Stimulated activated CD4-positive, alpha-beta T cell treated with anti-CD3 and anti-CD28 coated beads, TNF-alpha, amount 100 ng/mL, for 1 hour (primary cell): ENCODE data around the gene PIGB.
"Not testable (repeated sequence)": the region's sequence is repeated elsewhere in the genome, so short reads cannot be mapped to it uniquely, and the experiment has no call there.

Source experiments
- DNase-seq, 3 donors: peaks; one replicate each; pipeline ENCODE4 v3.0.0-alpha.2; 2020; ENCODE audit warnings: low read depth in 3 of 3, low spot score in 1 of 3

Gene PIGB

GRCh38 chr15:55297315-55297714, 21.7 kb upstream of the PIGB start:
- DNase-seq, result no peak

DNA sequence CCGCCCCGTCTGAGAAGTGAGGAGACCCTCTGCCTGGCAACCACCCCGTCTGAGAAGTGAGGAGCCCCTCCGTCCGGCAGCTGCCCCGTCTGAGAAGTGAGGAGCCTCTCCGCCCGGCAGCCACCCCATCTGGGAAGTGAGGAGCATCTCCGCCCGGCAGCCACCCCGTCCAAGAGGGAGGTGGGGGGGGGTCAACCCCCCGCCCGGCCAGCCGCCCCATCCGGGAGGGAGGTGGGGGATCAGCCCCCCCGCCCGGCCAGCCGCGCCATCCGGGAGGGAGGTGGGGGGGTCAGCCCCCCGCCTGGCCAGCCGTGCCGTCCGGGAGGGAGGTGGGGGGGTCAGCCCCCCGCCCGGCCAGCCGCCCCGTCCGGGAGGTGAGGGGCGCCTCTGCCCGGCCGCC, 16.2 kb upstream of the PIGB start:
- not testable (repeated sequence) for DNase-seq

GRCh38 chr15:55319537-55320237, 665 bp downstream of the PIGB start:
- no peak for DNase-seq

GRCh38 chr15:55320238-55320550, 1.2 kb downstream of the PIGB start:
- no peak for DNase-seq

DNA sequence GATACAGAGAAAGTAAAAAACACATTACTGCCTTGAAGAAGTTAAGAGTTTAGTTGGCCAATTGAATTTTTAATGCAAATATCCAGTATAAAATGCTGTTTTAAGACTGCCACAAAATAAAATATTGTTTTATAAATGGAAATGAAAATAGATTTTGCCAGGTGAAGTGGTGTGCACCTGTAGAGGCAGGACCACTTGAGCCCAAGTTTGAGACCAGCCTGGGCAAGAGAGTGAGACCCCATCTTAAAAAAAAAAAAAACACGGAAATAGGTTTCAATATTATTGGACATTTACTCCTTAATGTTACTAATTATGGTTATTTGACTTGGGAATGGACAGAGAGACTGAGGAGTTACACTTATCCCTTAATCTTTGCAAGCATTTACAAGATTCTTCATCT, 1.9 kb downstream of the PIGB start:
- DNase-seq, result no peak

DNA sequence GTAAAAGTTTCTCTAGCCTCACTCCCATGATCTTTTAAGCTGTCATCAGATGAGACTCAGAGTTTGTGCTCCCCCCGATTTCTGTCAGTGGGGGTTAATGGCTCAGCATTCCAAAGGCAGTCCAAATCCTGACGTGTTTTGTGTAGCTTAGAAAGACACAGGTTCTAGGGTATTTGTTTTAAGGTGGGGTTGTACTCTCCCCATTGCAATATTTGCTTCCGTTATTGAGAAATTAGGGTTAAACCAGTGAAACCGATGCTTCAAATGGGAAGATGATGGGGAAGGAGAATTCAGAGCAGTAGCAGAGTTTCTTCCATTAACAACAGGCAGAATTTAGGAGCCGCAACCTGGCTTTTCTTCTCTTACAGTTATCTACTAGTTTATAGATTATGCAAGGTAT, 3.4 kb downstream of the PIGB start:
- DNase-seq, result no peak

DNA sequence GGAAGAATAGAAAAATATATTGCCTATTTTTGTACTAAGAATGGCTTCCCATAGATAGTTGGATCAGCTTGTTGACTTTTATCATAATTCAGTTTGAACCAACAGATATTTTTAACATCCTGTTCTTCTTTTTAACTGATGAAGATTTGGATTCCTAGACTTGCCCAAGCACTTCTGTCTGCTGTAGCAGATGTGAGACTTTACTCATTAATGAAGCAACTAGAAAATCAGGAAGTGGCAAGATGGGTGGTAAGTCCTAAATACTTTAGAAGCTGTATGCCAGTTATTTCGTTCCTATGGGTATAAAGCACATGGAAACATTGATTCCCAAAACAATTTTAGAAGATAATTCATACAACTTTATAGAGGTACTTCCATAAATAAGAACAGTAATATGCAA, 8.4 kb downstream of the PIGB start:
- no peak for DNase-seq

DNA sequence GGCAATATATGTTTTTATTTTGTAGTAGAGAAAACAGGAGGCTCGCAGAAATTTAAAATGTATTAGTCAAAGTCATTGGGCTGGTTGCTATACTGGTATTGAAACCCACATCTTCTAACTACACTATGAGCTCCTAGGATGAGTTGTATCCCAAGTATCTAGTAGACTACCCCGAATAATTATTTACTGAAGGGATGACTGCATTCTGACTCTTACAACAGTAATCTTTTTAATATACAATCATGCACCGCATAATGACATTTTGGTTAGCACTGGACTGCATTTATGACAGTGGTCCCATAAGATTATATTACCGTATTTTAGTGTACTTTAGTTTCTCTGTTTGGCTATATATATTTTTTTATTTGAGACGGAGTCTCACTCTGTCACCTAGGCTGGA, 15.3 kb downstream of the PIGB start:
- DNase-seq, result no peak

- no peak for DNase-seq
Measured at GRCh38 chr15:55334997-55335396, 16.0 kb downstream of the PIGB start.

DNA sequence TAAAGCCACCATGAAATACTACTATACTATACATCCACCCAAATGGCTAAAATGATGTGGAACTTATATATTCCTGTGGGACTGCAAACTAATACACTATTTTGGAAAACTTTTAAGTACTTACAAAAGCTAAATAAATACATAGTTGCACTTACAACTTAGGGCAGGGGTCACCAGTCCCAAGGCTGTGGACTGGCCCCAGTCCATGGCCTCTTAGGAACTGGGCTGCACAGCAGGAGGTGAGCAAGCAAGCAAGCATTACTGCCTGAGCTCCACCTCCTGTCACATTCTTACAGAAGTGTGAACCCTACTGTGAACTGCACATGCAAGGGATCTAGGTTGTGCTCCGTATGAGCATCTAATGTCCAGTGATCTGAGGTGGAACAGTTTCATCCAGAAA, 18.1 kb downstream of the PIGB start:
- DNase-seq, result no peak

- no peak for DNase-seq
Measured at GRCh38 chr15:55343168-55343567, 24.1 kb downstream of the PIGB start.

- no peak for DNase-seq
Measured at GRCh38 chr15:55344206-55344605, 25.2 kb downstream of the PIGB start.

- no peak for DNase-seq
Measured at GRCh38 chr15:55348281-55348778, 29.3 kb downstream of the PIGB start.

- no peak for DNase-seq
Measured at GRCh38 chr15:55349282-55349681, 30.3 kb downstream of the PIGB start.

GRCh38 chr15:55353025-55353424, 34.0 kb downstream of the PIGB start:
- DNase-seq, result no peak

GRCh38 chr15:55356985-55357585, 38.1 kb downstream of the PIGB start:
- DNase-seq, result no peak

DNA sequence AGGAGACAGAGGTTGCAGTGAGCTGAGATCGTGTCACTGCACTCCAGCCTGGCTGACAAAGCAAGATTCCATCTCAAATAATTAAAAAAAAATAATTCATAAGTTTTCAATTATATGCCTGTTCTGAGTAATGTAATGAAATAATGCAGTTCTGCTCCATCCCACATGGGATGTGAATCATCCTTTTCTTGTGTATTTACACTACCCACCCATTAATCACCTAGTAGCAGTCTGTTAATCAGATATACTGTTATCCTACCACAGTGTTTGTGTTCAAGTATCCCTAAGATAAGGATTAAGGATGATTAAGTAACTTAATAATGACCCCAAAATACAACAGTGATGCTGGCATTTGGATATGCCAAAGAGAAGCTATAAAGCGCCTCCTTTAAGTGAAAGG, 38.8 kb downstream of the PIGB start:
- DNase-seq, result no peak

DNA sequence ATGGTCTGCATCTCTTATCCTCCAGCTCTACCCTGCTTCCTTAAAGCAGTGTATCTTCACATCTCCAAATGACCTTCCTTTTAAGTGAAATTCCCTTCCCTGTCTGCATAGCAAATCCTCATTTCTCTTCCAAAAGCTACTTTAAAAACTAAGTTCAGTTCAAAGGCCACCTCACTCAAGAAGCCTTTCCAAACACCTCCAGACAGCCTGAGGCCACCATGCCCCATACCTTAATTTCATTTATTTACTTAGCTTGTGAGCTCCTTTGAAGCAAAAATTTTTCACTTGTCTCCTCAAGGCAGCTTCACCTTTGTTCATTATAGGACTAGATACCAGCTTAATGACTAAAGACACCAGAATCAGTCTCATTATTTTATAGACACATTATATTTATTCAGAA, 39.4 kb downstream of the PIGB start:
- no peak for DNase-seq

GRCh38 chr15:55360256-55360655, 41.2 kb downstream of the PIGB start:
- DNase-seq, result no peak

GRCh38 chr15:55361048-55361447, 42.0 kb downstream of the PIGB start:
- no peak for DNase-seq

DNA sequence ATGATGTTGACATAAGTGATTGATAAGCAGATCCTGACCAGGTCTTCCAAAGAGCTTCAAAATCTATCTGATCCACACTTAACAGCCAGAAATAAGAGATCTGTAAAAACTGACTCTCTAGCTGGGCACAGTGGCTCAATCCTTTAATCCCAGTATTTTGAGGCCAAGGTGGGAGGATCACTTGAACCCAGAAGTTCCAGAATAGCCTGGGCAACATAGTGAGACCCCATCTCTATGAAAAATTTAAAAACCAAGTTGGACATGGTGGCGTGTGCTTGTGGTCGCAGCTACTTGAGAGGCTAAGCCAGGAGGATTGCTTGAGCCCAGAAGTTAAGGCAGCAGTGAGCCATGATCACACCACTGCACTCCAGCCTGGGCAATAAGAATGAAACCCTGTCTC, 43.6 kb downstream of the PIGB start:
- DNase-seq, result no peak

- no peak for DNase-seq
Measured at GRCh38 chr15:55366981-55367380, 48.0 kb downstream of the PIGB start.
